SK-N-SH (cell line): ENCODE measurements around the gene TMEM200C. TPM values are rescaled to one million over a fixed set of nuclear protein-coding genes. Genes with fewer than 3 reads are reported as not detected.

Source experiments
- CTCF ChIA-PET: fragments of 300-600, 350-600 bp; formaldehyde crosslinking; extraction: SDS; loops from one replicate; lab custom pipeline; 2021; lab: Yijun Ruan, JAX
- POLR2A ChIA-PET: fragments of 350-600 bp; sonication (Branson Sonifier 250); formaldehyde crosslinking; extraction: SDS; loops from one replicate; lab custom pipeline; 2020; ENCODE audit warnings: antibody characterized with exemption, inconsistent platforms; lab: Yijun Ruan, JAX
- DNase-seq: peaks from one replicate; pipeline ENCODE4 v3.0.0; 2012
- H2AFZ ChIP-seq: fragments of 200-600 bp; sonication (generic); 2 replicates; pipeline ENCODE4 v1.8.1; 2016; ENCODE audit warnings: antibody characterized with exemption, mild to moderate bottlenecking, low read depth
- H3F3A ChIP-seq: fragments of 200-600 bp; sonication (generic); replicated peaks from 2 replicates; pipeline ENCODE3; 2016; ENCODE audit warnings: antibody characterized with exemption, mild to moderate bottlenecking; ENCODE audit not compliant: insufficient read depth
- H3K27ac ChIP-seq, 2 experiments: fragments of 200-500 bp in 1 of 2; fragments of 200-600 bp in 1 of 2; sonication (Bioruptor generic) in 1 of 2; sonication (generic), shearing (Covaris generic) in 1 of 2; 2 replicates each; pipeline versions ENCODE4 v1.5.1 to v1.6.1; 2014 to 2016; ENCODE audit warnings: low read depth in 2 of 2, inconsistent platforms in 1 of 2, low read length in 1 of 2, mild to moderate bottlenecking in 1 of 2, mixed read lengths in 1 of 2
- H3K27me3 ChIP-seq: fragments of 200-600 bp; sonication (generic), shearing (Covaris generic); 2 replicates; pipeline ENCODE4 v1.6.1; 2016; ENCODE audit warnings: mixed run types; ENCODE audit not compliant: insufficient read depth
- H3K36me3 ChIP-seq, 2 experiments: fragments of 200-500 bp in 1 of 2; fragments of 200-600 bp in 1 of 2; sonication (Bioruptor generic) in 1 of 2; sonication (generic) in 1 of 2; replicated peaks in 1 of 2; 2 replicates each; pipeline versions ENCODE3 to v1.5.1; 2014 to 2016; ENCODE audit warnings: low read length in 1 of 2, mild to moderate bottlenecking in 1 of 2; ENCODE audit not compliant: insufficient read depth in 2 of 2, control insufficient read depth in 1 of 2
- H3K4me1 ChIP-seq, 2 experiments: fragments of 200-500 bp in 1 of 2; fragments of 200-600 bp in 1 of 2; sonication (Bioruptor generic) in 1 of 2; sonication (generic), shearing (Covaris generic) in 1 of 2; 2 replicates each; pipeline versions ENCODE4 v1.5.1 to v1.6.1; 2014 to 2016; ENCODE audit warnings: low read depth in 1 of 2, low read length in 1 of 2, mixed run types in 1 of 2; ENCODE audit not compliant: insufficient read depth in 2 of 2, control insufficient read depth in 1 of 2
- H3K4me2 ChIP-seq: fragments of 200-600 bp; sonication (generic), shearing (Covaris generic); 2 replicates; pipeline ENCODE4 v1.6.1; 2017; ENCODE audit warnings: mixed run types
- H3K4me3 ChIP-seq, 2 experiments: fragments of 200-500 bp in 1 of 2; fragments of 200-600 bp in 1 of 2; sonication (Bioruptor generic) in 1 of 2; sonication (generic), shearing (Covaris generic) in 1 of 2; 2 replicates each; pipeline versions ENCODE4 v1.5.1 to v1.8.1; 2014 to 2016; ENCODE audit warnings: low read depth in 2 of 2, inconsistent platforms in 1 of 2, low read length in 1 of 2, mild to moderate bottlenecking in 1 of 2, mixed read lengths in 1 of 2, moderate library complexity in 1 of 2
- H3K79me2 ChIP-seq: fragments of 200-600 bp; sonication (generic); 2 replicates; pipeline ENCODE4 v1.8.1; 2017; ENCODE audit warnings: mild to moderate bottlenecking; ENCODE audit not compliant: insufficient read depth
- H3K9ac ChIP-seq: fragments of 200-600 bp; sonication (generic); 2 replicates; pipeline ENCODE4 v1.6.1; 2017; ENCODE audit warnings: mixed run types
- H3K9me2 ChIP-seq: fragments of 200-600 bp; sonication (generic); 2 replicates; pipeline ENCODE4 v1.6.1; 2017; ENCODE audit warnings: mixed run types
- H3K9me3 ChIP-seq: fragments of 200-600 bp; sonication (generic); 2 replicates; pipeline ENCODE4 v1.6.1; 2017; ENCODE audit warnings: mixed run types, mild to moderate bottlenecking, moderate library complexity
- H4K20me1 ChIP-seq: fragments of 200-600 bp; sonication (generic); 2 replicates; pipeline ENCODE4 v1.6.1; 2017; ENCODE audit warnings: mild to moderate bottlenecking, mixed run types; ENCODE audit not compliant: insufficient read depth
- CHD2 ChIP-seq: fragments of 150-350 bp; IDR thresholded peaks from 2 replicates; pipeline ENCODE4 v1.6.1; 2018; ENCODE audit warnings: low read length; ENCODE audit not compliant: partially characterized antibody
- ELF1 ChIP-seq: IDR thresholded peaks from 2 replicates; pipeline ENCODE4 v1.4.0; 2012
- FOSL2 ChIP-seq: IDR thresholded peaks from 2 replicates; pipeline ENCODE4 v1.4.0; 2012; ENCODE audit warnings: low read depth, mild to moderate bottlenecking, moderate library complexity, borderline replicate concordance
- FOXJ3 ChIP-seq: sonication (generic); formaldehyde crosslinking; IDR thresholded peaks from 2 replicates; pipeline ENCODE4 v1.5.1; 2020; ENCODE audit warnings: mild to moderate bottlenecking, missing genetic modification reagents
- GABPA ChIP-seq: IDR thresholded peaks from 2 replicates; pipeline ENCODE4 v1.4.0; 2012; ENCODE audit warnings: low read depth, mild to moderate bottlenecking
- PBX3 ChIP-seq: IDR thresholded peaks from 2 replicates; pipeline ENCODE4; 2012
- RAD21 ChIP-seq: IDR thresholded peaks from 2 replicates; pipeline ENCODE4 v1.6.1; 2012; ENCODE audit warnings: mild to moderate bottlenecking, low read length
- RCOR1 ChIP-seq: fragments of 150-350 bp; IDR thresholded peaks from 2 replicates; pipeline ENCODE4 v1.6.1; 2017; ENCODE audit warnings: antibody characterized with exemption, low read length
- RXRA ChIP-seq: IDR thresholded peaks from 2 replicates; pipeline ENCODE4 v1.4.0; 2012; ENCODE audit warnings: low read depth, mild to moderate bottlenecking, borderline replicate concordance
- SIN3A ChIP-seq: IDR thresholded peaks from 2 replicates; pipeline ENCODE4 v1.6.1; 2012; ENCODE audit warnings: low read depth, mild to moderate bottlenecking, low read length, moderate library complexity, borderline replicate concordance
- TAF1 ChIP-seq: IDR thresholded peaks from 2 replicates; pipeline ENCODE4 v1.6.1; 2012; ENCODE audit warnings: low read depth, mild to moderate bottlenecking, low read length, moderate library complexity, borderline replicate concordance
- WGBS: methylation state at CpG from one replicate; pipeline ENCODE4 v1.1.6; 2017; ENCODE audit warnings: low lambda C conversion rate; 5-methylcytosine and 5-hydroxymethylcytosine counted together
- polyA plus RNA-seq, 3 experiments: library from polyadenylated mRNA; depleted of rRNA; stranded (reverse); fragments of >200 nt; gene quantifications; 2 replicates each; pipeline ENCODE4 v1.2.3, GENCODE V29; 2012
- TF ChIP-seq, protein P1 (sequence below): fragments of 150-350 bp; IDR thresholded peaks from 2 replicates; pipeline ENCODE4 v1.6.1; 2017; ENCODE audit warnings: antibody characterized with exemption, low read length, low read depth, borderline replicate concordance
- TF ChIP-seq, protein P2 (sequence below): fragments of 150-350 bp; IDR thresholded peaks from 2 replicates; pipeline ENCODE4 v1.6.1; 2016; ENCODE audit warnings: mild to moderate bottlenecking, low read depth, low read length
- TF ChIP-seq, protein P3 (sequence below): IDR thresholded peaks from 2 replicates; pipeline ENCODE4 v1.4.0; 2012; ENCODE audit warnings: low read depth

The TMEM200C gene
- polyA plus RNA-seq, 1 of the 3 experiments (the other 2 are of a cell fraction): not detected

- TF ChIP-seq PBX3: no peak
- TF ChIP-seq GABPA: no peak
- TF ChIP-seq, protein P1, sequence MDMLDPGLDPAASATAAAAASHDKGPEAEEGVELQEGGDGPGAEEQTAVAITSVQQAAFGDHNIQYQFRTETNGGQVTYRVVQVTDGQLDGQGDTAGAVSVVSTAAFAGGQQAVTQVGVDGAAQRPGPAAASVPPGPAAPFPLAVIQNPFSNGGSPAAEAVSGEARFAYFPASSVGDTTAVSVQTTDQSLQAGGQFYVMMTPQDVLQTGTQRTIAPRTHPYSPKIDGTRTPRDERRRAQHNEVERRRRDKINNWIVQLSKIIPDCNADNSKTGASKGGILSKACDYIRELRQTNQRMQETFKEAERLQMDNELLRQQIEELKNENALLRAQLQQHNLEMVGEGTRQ: no peak
- TF ChIP-seq, all 33 proteins: peak for 0
These were observed 41.8 kb upstream of the TMEM200C start (continued) for GRCh38 chr18:5937121-5937520.

DNA sequence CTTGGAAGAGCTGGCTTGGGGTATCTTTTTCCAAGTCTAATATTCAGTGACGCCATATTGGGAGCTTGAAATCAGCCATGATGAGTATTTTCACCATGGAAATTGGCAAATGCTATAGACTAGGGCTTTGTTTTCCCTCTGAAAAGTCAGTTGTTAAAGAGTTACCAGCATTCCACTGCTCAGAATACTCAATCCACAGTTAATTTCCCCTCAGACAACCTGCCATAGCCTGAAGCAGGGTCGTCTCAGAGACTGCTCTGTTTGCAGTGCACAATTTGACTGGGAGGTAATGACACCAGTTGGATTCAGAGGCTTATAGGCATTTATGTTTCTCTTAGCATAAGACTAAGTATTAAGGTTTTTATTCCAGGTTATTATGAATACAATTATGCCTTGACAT lies 35.5 kb upstream of the TMEM200C start:
- ChIA-PET POLR2A (no interaction called here), CTCF (interaction anchor here (0.7 to 1.2 kb wide), 2 partner anchors 17 to 41 kb away, joined by 3 read pairs; no protein-coding TSS in a partner anchor)
- H3K27ac ChIP-seq: no peak overlapping the region
- H3K36me3 ChIP-seq: no peaks in the 10 kb centered on the region
- H4K20me1 ChIP-seq: no peaks in the 10 kb centered on the region
- H3K9me3 ChIP-seq: peaks cover 10% of the 10 kb centered on the region; the same call in 1 of the 2 replicates
- no peak overlapping the region for H2AFZ ChIP-seq
- WGBS: 9% methylated on average over 2 of the region's 2 CpGs
- DNase-seq: no peak
- no peaks in the 10 kb centered on the region for H3K79me2 ChIP-seq
- TF ChIP-seq TAF1: no peak
- TF ChIP-seq SIN3A: no peak
- H3K9ac ChIP-seq: no peak overlapping the region
- H3K4me3 ChIP-seq: no peak overlapping the region
- no peaks in the 10 kb centered on the region for H3K4me1 ChIP-seq
- H3K27me3 ChIP-seq: no peaks in the 10 kb centered on the region
- no peak overlapping the region for H3K4me2 ChIP-seq
- no peaks in the 10 kb centered on the region for H3F3A ChIP-seq
- no peaks in the 10 kb centered on the region for H3K9me2 ChIP-seq

- Histone ChIP-seq H3K9me3 (no peaks in the 10 kb centered on the region), H3K4me3 (no peak overlapping the region), H3K9ac (no peak overlapping the region), H3K79me2 (no peaks in the 10 kb centered on the region), H3F3A (no peaks in the 10 kb centered on the region), H4K20me1 (no peaks in the 10 kb centered on the region), H3K27me3 (no peaks in the 10 kb centered on the region), H3K9me2 (no peaks in the 10 kb centered on the region), H3K27ac (no peak overlapping the region), H3K4me1 (no peaks in the 10 kb centered on the region), H3K4me2 (no peak overlapping the region), H2AFZ (no peak overlapping the region), H3K36me3 (no peaks in the 10 kb centered on the region)
- WGBS: 26% methylated on average over 3 of the region's 3 CpGs
- ChIA-PET CTCF (interaction anchor here (1.3 kb wide), 1 partner anchor 28 kb away, joined by 4 read pairs; no protein-coding TSS in a partner anchor), POLR2A (no interaction called here)
- no peak for DNase-seq
- TF ChIP-seq RAD21 (no peak), ELF1 (no peak), GABPA (no peak), SIN3A (no peak), FOSL2 (no peak), RCOR1 (no peak), RXRA (no peak), FOXJ3 (CRISPR knock-in tag) (no peak), CHD2 (no peak)
- TF ChIP-seq, protein P2, sequence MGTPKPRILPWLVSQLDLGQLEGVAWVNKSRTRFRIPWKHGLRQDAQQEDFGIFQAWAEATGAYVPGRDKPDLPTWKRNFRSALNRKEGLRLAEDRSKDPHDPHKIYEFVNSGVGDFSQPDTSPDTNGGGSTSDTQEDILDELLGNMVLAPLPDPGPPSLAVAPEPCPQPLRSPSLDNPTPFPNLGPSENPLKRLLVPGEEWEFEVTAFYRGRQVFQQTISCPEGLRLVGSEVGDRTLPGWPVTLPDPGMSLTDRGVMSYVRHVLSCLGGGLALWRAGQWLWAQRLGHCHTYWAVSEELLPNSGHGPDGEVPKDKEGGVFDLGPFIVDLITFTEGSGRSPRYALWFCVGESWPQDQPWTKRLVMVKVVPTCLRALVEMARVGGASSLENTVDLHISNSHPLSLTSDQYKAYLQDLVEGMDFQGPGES: no peak
- TF ChIP-seq, protein P3, sequence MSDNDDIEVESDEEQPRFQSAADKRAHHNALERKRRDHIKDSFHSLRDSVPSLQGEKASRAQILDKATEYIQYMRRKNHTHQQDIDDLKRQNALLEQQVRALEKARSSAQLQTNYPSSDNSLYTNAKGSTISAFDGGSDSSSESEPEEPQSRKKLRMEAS: no peak
- TF ChIP-seq, protein P1: no peak
These were observed 23.0 kb upstream of the TMEM200C start for GRCh38 chr18:5918205-5918858.
